GM21825 (cell line): ENCODE results near the gene TBCK.

ENCODE experiments used
- ATAC-seq: cut with Tn5 transposase; IDR thresholded peaks from one replicate; pipeline ENCODE4 v1.9.1; 2021; ENCODE audit warnings: mild to moderate bottlenecking, moderate library complexity; ENCODE audit not compliant: unreplicated experiment

TBCK gene

DNA sequence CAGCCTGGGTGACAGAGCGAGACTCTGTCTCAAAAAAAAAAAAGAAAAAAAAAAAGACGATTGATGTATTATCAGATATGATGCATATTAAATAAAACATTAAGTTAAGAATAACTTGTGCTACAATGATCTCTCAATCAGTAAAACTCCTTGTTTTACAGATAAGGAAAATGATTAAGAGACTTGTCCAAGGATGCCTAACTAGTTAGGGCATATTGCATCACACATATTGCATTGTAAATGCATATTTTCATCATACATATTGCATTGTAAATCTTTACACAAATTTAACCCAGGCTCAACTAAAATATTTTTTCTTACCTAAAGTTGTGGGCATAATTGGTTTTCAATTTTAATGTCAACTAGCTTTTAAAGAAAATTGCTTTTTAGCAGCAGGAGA, 26.3 kb downstream of the TBCK start:
- ATAC-seq: no peak

DNA sequence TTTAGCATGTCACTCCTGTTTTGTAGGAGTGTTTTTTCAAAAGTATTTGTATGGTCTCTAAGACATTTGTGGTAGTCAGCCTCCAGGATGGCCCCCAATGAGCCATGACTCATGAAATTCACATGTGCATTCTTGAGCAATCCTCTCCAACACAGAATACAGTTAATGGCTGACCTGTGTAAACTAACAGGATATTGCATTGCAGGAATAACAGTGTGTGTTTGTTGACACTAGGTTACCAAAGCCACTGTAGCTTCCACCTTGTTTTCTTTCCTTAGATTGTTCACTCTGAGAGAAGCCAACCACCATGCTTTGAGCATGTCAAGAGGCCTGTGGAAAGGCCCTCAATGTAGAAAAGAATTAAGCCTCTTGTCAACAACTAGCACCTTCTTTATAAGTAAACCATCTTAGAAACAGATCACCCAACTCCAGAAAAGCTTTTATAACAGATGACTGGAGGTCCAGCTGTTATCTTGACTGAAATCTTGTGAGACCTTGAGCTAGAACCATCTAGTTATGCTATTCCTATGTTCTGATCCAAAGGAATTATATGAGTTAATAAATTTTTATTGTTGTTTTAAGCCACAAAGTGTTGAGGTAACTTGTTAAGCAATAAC, 28.5 kb downstream of the TBCK start:
- ATAC-seq: no peak

DNA sequence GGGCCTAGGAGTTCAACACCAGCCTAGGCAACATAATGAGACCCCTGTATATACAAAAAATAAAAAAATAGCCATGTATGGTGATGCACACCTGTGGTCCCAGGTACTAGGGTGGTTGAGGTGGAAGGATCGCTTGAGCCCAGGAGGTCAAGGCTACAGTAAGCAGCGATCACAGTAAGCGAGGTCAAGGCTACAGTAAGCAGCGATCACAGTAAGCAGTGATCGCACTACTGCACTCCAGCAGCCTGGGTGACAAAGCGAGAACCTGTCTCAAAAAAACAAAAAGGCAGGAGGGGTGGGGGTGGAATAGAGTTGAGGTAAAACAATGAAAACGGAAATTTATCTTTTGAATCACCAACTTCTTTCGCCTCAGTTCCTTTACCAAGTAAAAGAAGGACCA, 29.4 kb downstream of the TBCK start:
- no peak for ATAC-seq

- ATAC-seq: no peak
Measured at GRCh38 chr4:106284227-106284626, 31.8 kb downstream of the TBCK start.

DNA sequence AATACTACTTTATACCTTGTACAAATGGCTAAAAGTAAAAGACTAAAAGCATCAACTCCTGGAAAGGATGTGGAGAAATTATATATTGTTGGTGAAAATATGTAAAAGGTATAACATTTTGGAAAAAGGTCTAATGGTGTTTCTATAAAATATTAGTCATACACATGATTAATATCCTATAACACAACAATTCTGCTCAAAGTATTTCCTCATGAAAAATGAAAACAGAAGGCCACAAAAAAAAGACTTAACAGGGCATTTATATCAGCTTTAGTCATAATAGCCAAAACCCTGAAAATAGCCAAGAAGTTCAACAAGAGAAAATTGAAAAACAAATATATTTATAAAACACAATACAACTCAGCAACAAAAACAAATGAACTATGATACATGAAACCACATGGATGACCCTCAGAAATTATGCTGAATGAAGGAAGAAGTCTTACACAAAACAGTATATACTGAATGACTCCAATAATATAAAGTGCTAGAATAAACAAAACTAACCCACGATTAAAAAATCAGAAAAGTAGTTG, 38.8 kb downstream of the TBCK start:
- ATAC-seq: no peak

GRCh38 chr4:106273831-106274230, 42.2 kb downstream of the TBCK start:
- no peak for ATAC-seq

- no peak for ATAC-seq
Measured at GRCh38 chr4:106270736-106271135, 45.3 kb downstream of the TBCK start.

DNA sequence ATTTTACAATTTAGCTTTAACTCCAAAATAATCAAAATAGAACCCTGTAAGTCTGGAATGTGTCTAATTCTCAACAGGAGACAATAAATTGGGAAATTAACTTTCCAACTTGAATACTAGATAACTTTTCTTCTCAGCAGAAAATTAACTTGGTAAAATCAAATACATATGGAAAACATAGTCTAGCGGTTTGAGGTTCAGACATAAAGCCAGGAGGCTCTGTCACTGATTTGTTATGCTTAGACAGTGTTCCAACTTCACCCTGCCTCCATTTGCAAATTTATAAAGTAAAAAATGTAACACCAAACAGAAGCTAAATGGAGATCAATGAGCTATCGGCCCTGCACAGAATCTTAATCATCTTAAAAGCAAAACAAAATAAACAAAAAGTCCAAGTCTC, 46.3 kb downstream of the TBCK start:
- no peak for ATAC-seq

- no peak for ATAC-seq
Measured at GRCh38 chr4:106268786-106269185, 47.2 kb downstream of the TBCK start.

DNA sequence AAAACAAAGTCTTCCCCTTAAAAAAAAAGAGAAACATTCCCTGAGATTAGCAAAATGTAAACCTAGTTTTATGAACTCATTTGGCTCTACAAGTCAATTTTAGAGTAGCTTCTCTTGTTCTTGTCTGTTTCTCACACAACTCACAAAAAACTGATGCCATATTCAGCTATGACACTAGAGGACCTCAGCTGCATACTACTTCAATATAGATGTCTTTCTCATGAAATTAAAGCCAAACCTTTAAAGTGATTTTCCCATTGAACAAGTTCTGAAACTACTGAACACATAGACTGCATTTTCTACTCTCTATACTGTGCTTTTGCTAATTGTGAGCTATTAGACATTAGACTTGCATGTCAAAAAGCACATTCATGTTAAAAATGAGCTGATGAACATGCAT, 49.8 kb downstream of the TBCK start:
- no peak for ATAC-seq

GRCh38 chr4:106264331-106264728, 51.7 kb downstream of the TBCK start:
- no peak for ATAC-seq

- ATAC-seq: no peak
Measured at GRCh38 chr4:106263594-106264330, 52.2 kb downstream of the TBCK start.

- no peak for ATAC-seq
Measured at GRCh38 chr4:106261980-106262379, 54.0 kb downstream of the TBCK start.

DNA sequence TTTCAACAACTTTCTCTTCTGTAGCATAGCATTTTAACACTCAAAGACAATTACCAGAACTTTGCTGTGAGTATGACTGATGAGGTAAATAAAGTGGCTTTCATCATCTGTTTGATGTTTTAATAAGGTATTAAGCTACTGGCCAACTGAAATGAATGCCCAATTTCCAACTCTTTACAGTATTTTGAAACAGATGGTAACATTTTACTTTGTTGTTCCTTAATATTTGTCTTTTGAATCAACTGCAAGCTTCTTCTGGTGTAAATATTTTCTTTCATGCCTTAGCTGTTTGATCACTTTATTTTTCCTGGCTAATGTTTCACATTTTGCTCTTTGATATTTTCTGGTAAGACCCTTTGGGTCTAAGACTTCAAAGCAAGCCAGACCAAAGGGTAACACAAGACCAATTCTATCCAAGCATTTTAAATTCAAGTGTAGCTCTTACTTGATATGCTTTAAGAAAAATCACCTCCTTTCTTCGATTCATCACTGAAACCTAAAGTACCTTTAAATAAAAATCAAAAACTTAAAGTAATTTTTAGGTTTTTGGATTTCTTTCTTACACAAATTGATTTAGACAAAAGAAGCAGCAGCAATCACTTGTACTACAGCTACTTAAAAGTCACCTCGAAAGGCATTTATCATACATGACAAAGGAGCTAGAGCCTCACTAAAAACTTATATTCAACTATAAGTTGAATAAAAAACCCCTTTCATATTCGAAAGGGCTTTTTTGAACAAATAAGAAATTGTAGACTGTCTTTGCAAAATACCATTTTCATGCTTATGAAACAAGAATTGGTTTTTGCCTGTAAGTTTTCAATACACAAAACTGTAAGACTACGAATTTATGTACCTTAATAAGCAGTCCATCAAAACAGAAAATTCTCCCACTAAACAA, 57.6 kb downstream of the TBCK start:
- no peak for ATAC-seq

GRCh38 chr4:106256190-106256589, 59.8 kb downstream of the TBCK start:
- ATAC-seq: no peak

DNA sequence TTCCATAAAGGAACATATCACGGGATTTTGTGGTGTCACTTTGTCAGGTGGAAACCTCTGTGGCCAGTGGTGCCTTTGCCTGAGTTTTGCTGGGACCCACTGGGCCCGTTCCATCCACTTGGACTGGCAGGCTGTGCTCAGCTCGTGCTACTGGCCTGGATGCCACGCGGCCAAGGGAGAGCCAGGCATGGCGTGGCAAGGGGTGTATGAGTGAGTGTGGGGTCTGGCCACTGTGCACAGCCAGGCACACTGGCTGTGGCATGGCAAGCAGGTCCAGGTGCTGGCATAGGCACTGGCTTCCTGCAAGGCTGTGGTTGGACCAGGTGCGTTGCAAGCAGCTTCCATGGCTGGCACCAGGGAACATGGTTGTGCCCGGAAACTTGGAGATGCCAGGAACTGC, 60.8 kb downstream of the TBCK start:
- no peak for ATAC-seq

GRCh38 chr4:106253364-106254129, 62.5 kb downstream of the TBCK start:
- no peak for ATAC-seq

DNA sequence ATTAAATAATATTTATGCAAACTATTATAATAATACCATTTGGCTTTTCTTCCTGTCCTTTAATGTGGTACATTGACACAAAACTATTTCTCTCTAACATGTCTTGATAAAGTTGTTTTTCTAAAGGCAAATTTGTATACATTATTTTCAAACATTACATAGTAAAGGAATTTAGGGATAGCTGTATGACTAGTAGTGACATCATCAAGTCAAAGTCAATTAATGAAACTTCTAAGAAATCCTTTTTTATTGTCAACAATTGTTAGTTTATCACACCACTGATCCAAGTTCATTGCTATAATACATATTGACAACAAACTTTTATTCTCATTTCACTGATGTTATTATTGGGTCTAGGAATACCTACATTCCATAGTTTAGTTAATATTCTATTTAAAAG, 68.4 kb downstream of the TBCK start:
- no peak for ATAC-seq

DNA sequence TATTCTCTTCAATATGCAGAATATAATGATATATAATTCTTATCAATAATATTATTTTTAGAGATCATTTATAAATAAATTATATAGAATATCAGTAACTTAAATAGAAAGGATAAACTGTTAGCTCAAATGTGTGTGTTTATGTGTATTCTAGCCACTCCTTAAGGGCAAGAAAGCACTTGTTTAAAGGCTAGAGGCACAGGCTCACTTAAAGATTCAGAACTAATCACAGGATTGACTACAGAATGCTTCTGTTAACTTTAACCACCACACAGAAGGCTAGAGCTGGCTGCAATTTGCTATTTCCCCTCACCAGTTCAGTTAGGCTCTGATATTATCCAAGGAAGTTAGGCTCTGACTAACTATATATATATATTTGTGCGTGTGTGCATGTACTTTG, 69.6 kb downstream of the TBCK start:
- ATAC-seq: no peak

GRCh38 chr4:106245176-106245575, 70.8 kb downstream of the TBCK start:
- ATAC-seq: no peak

GRCh38 chr4:106240699-106241098, 75.3 kb downstream of the TBCK start:
- ATAC-seq: no peak
